ENCODE results near the gene FSTL3.
A peak's percentile ranks its signal among the peaks of the same experiment; 100 is the strongest.
"Not testable (repeated sequence)": the region's sequence is repeated elsewhere in the genome, so short reads cannot be mapped to it uniquely, and the experiment has no call there.

FSTL3 gene

GRCh38 chr19:676339-677105 is at the start of gene FSTL3:
TSS of gene FSTL3 (plus strand) at chr19:676392. CDS start at chr19:676424, 32 bp downstream.
- FAIRE-seq (no peak), DNase-seq (ENCODE audit: insufficient read length, low spot score) (no peak)
- no peak for TF ChIP-seq CTCF (IDR thresholded peaks at IDR 0.05; ENCODE audit: insufficient read depth, missing control alignments)

- not testable (repeated sequence) for DNase-seq (ENCODE audit: insufficient read length, low spot score); FAIRE-seq
Measured at GRCh38 chr19:626566-626965, 49.6 kb upstream of the FSTL3 start.

GRCh38 chr19:628168-628567 is 48.0 kb upstream of the FSTL3 start:
- TF ChIP-seq CTCF (IDR thresholded peaks at IDR 0.05; ENCODE audit: insufficient read depth, missing control alignments): peak; percentile 23
- DNase-seq (ENCODE audit: insufficient read length, low spot score) (peak; percentile 67), FAIRE-seq (no peak)

- DNase-seq (ENCODE audit: insufficient read length, low spot score); FAIRE-seq: not testable (repeated sequence)
Measured at GRCh38 chr19:629515-629914, 46.7 kb upstream of the FSTL3 start.

GRCh38 chr19:629961-630714 is 46.1 kb upstream of the FSTL3 start:
- FAIRE-seq: no peak
- no peak for DNase-seq (ENCODE audit: insufficient read length, low spot score)
- no peak for TF ChIP-seq CTCF (IDR thresholded peaks at IDR 0.05; ENCODE audit: insufficient read depth, missing control alignments)

GRCh38 chr19:632579-633067 is 43.6 kb upstream of the FSTL3 start:
- no peak for TF ChIP-seq CTCF (IDR thresholded peaks at IDR 0.05; ENCODE audit: insufficient read depth, missing control alignments)
- DNase-seq (ENCODE audit: insufficient read length, low spot score): no peak
- no peak for FAIRE-seq

GRCh38 chr19:633068-633785 is 43.0 kb upstream of the FSTL3 start, which contains the start of gene POLRMT:
TSS of gene POLRMT (minus strand) at chr19:633537. CDS start at chr19:633512, 25 bp downstream.
- FAIRE-seq: no peak
- DNase-seq (ENCODE audit: insufficient read length, low spot score): peak; percentile 100
- TF ChIP-seq CTCF (IDR thresholded peaks at IDR 0.05; ENCODE audit: insufficient read depth, missing control alignments): no peak
